Thymus (tissue), 11 donors: ENCODE measurements around the gene PLCXD1. TPM values are rescaled to one million over a fixed set of nuclear protein-coding genes. Genes with fewer than 3 reads are reported as not detected.
"Not testable (repeated sequence)": the region's sequence is repeated elsewhere in the genome, so short reads cannot be mapped to it uniquely, and the experiment has no call there.

ENCODE experiments used
- DNase-seq, 9 donors: peaks; one replicate each; pipeline ENCODE4 v3.0.0-alpha.2; 2013; ENCODE audit warnings: low spot score in 9 of 9, low read depth in 6 of 9, missing footprints in 1 of 9
- H3K27ac ChIP-seq, 2 donors: one replicate each; pipeline ENCODE4 v1.5.1; 2013; ENCODE audit warnings: control low read depth in 1 of 2, low read depth in 1 of 2, low read length in 1 of 2, mild to moderate bottlenecking in 1 of 2, moderate library complexity in 1 of 2
- H3K27me3 ChIP-seq, 2 donors: one replicate each; pipeline ENCODE4 v1.5.1; 2013; ENCODE audit warnings: low read length in 1 of 2; ENCODE audit not compliant: control insufficient read depth in 2 of 2, insufficient read depth in 1 of 2
- H3K36me3 ChIP-seq, 2 donors: one replicate each; pipeline ENCODE4 v1.5.1; 2013; ENCODE audit warnings: low read length in 1 of 2, mild to moderate bottlenecking in 1 of 2, moderate library complexity in 1 of 2; ENCODE audit not compliant: control insufficient read depth in 2 of 2, insufficient read depth in 2 of 2
- H3K4me1 ChIP-seq, 2 donors: one replicate each; pipeline ENCODE4 v1.5.1; 2013; ENCODE audit warnings: low read length in 2 of 2; ENCODE audit not compliant: control insufficient read depth in 2 of 2, insufficient read depth in 2 of 2
- H3K4me3 ChIP-seq, 2 donors: one replicate each; pipeline ENCODE4 v1.5.1; 2013; ENCODE audit warnings: low read length in 2 of 2, control low read depth in 1 of 2, mild to moderate bottlenecking in 1 of 2
- H3K9me3 ChIP-seq, 2 donors: one replicate each; pipeline ENCODE4 v1.5.1; 2013; ENCODE audit warnings: low read length in 1 of 2, mild to moderate bottlenecking in 1 of 2; ENCODE audit not compliant: control insufficient read depth in 2 of 2, insufficient read depth in 1 of 2
- WGBS: extraction: QIAGEN DNeasy Blood & Tissue Kit; methylation state at CpG from one replicate; pipeline ENCODE4 v1.1.7; 2013; 5-methylcytosine and 5-hydroxymethylcytosine counted together
- polyA plus RNA-seq: library from polyadenylated mRNA; stranded (reverse); fragments of 200-250 nt; gene quantifications from one replicate; pipeline ENCODE4 v1.2.3, GENCODE V29; 2013
- total RNA-seq: library from RNA; stranded (reverse); fragments of 120-200 nt; gene quantifications from one replicate; pipeline ENCODE4 v1.2.4, GENCODE V29; 2013
- donor health status: healthy.

Gene PLCXD1
- total and polyA plus RNA-seq, 2 donors: 11.7 to 15.4 TPM

DNA sequence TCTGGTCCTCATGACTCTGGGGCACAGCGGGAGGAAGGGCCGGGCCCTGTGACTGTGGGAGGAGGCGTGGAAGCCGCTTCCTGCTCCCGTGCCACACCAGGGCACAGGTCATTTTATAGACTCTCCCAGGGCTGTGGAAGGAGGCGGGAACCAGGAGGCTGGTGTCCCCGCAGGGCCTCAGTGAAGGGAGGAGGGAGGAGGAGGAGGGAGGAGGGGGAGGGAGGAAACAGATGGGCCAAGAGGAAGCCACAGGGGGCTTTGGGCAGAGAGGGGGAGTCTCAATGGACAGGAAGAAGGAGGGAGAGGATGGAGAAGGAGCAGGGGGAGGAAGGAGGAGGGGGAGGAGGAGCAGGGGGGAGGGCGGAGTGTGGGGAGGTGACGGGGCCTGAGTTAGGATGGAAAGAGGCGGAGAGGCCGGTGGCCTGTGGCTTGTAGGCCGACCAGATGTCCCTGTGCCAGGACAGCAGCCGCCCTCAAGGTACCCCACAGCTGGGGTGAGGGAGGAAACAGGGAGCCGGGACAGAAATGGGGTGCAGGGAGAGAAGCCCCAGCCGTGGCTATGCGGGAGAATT lies 6.2 kb upstream of the PLCXD1 start:
- Histone ChIP-seq H3K27ac (no peak overlapping the region), H3K4me1 (peaks cover 7 to 20% of the 10 kb centered on the region in 2 donors), H3K9me3 (no peaks in the 10 kb centered on the region), H3K36me3 (no peaks in the 10 kb centered on the region), H3K27me3 (peaks cover 18 to 24% of the 10 kb centered on the region in 2 donors), H3K4me3 (no peak overlapping the region)
- DNase-seq: no peak
- 16% methylated on average over 16 of the region's 16 CpGs for WGBS

DNA sequence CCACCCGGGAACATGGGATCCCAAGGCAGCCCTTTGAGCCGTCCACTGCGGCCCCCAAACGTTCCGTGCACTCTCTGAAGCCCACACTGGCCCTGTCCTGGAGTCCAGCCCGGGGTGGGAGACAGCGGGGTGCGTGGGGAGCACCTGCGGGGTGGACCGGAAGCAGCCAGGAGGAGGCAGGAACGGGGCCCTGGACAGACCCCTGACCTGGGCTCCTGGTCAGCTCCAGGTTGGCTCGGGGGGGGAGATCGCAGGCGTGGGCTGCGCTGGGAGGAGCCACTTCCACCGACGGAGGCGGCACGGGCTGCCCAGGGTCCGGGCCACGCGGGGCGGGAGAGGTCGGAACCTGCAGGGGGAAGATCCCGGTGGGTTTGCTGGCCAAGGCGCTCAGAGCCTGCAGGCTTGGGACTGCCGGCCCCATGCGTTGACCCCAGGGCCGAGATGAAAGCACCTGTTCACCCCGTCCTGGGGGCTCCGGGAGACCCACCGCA lies 5.7 kb upstream of the PLCXD1 start:
- Histone ChIP-seq H3K27me3 (peaks cover 18 to 24% of the 10 kb centered on the region in 2 donors), H3K9me3 (no peaks in the 10 kb centered on the region), H3K36me3 (no peaks in the 10 kb centered on the region), H3K4me1 (peaks cover 7 to 20% of the 10 kb centered on the region in 2 donors), H3K4me3 (peak overlapping the region; percentile 44 to 46), H3K27ac (peak overlapping the region in 1 of 2 donors; percentile 31)
- 10% methylated on average over 32 of the region's 32 CpGs for WGBS
- no peak for DNase-seq

- H3K27ac ChIP-seq: no peak overlapping the region
- H3K9me3 ChIP-seq: no peaks in the 10 kb centered on the region
- H3K4me1 ChIP-seq: peaks cover 7 to 20% of the 10 kb centered on the region in 2 donors
- no peaks in the 10 kb centered on the region for H3K36me3 ChIP-seq
- peak overlapping the region; percentile 44 to 46 for H3K4me3 ChIP-seq
- peaks cover 18 to 24% of the 10 kb centered on the region in 2 donors for H3K27me3 ChIP-seq
- under 1% methylated on average over 36 of the region's 36 CpGs for WGBS
- DNase-seq: peak in 1 of 9 donors; percentile 19
These were observed 5.1 kb upstream of the PLCXD1 start for GRCh38 chrX:275967-276580.

DNA sequence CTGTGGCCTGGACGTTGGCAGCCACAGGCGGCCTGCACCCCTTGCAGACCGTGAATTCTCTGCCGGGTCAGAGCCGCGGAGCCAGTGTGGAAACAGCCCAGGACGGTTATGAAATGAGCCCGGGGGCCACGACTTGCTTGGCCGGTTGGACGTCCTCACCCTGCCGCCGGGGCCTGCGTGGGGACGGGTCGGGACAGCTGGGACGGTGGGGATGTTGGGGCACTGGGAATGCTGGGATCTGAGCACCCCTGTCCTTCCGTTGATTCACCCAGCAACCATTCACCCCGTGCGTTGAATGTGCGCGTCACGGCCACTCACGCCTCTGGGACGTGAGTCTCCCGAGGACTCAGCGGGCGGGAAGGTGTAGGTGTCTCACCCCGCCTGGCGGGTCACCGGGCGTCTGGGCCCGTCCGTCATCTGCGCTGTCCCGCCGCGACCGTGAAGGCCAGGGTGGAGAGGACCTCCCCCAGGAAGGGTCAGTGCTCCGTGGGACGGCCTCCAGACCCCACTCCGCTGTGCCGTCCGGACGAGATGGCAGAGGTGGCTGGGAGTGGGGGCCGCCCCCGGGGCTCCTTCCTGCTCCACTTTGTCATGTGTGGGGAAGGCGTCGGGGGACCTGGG lies 4.5 kb upstream of the PLCXD1 start:
- DNase-seq: no peak
- Histone ChIP-seq H3K4me1 (peaks cover 7 to 23% of the 10 kb centered on the region in 2 donors), H3K36me3 (no peaks in the 10 kb centered on the region), H3K27ac (no peak overlapping the region), H3K4me3 (peak overlapping the region; percentile 44 to 46), H3K9me3 (no peaks in the 10 kb centered on the region), H3K27me3 (peaks cover 18 to 24% of the 10 kb centered on the region in 2 donors)
- 3% methylated on average over 49 of the region's 49 CpGs for WGBS

- Histone ChIP-seq H3K27me3 (peaks cover 18 to 21% of the 10 kb centered on the region in 2 donors), H3K4me1 (peaks cover 7 to 28% of the 10 kb centered on the region in 2 donors), H3K27ac (peak overlapping the region; percentile 11 to 18), H3K4me3 (peak overlapping the region in 1 of 2 donors; percentile 18)
- H3K36me3 ChIP-seq, H3K9me3 ChIP-seq: not testable (repeated sequence)
- peak in 1 of 9 donors; percentile 34 for DNase-seq
- WGBS: 54% methylated on average over 42 of the region's 45 CpGs
These were observed 1.2 kb upstream of the PLCXD1 start for GRCh38 chrX:279757-280604.

DNA sequence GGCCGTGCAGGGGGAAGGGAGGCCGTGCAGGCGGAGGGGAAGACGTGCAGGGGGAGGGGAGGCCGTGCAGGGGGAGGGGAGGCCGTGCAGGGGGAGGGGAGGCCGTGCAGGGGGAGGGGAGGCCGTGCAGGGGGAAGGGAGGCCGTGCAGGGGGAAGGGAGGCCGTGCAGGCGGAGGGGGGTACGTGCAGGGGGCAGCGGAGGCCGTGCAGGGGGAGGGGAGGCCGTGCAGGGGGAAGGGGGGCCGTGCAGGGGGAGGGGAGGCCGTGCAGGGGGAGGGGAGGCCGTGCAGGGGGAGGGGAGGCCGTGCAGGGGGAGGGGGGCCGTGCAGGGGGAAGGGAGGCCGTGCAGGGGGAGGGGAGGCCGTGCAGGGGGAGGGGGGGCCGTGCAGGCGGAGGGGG lies 459 bp upstream of the PLCXD1 start:
- H3K9me3 ChIP-seq, H3K27ac ChIP-seq, DNase-seq: not testable (repeated sequence)
- H3K36me3 ChIP-seq: peaks cover 4 to 15% of the 10 kb centered on the region in 2 donors
- H3K4me1 ChIP-seq: peaks cover 2 to 23% of the 10 kb centered on the region in 2 donors
- H3K4me3 ChIP-seq: peak overlapping the region in 1 of 2 donors; percentile 25
- peaks cover 13 to 14% of the 10 kb centered on the region in 2 donors for H3K27me3 ChIP-seq
- 0% methylated on average over 12 of the region's 24 CpGs for WGBS

DNA sequence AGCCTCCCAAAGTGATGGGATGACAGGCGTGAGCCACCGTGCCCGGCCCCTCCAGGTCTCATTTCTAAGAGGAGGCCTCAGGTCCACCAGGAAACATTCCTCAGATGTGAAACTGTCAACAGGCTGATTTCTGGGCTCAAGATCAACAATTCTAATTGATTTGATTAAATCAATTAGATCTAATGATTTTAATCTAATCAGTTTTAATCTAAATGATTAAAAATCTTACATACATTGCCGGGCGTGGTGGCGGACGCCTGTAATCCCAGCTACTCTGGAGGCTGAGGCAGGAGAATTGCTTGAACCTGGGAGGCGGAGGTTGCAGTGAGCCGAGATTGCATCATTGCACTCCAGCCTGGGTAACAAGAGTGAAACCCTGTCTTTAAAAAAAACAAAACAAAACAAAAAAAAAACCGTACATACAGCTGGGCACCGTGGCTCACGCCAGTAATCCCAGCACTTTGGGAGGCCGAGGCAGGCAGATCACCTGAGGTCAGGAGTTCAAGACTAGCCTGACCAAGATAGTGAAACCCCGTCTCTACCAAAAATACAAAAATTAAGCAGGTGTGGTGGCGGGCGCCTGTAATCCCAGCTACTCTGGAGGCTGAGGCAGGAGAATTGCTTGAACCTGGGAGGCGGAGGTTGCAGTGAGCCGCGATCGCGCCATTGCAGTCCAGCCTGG lies 960 bp downstream of the PLCXD1 start:
- peak overlapping the region in 1 of 2 donors; percentile 88 for H3K27ac ChIP-seq
- peaks cover 2 to 13% of the 10 kb centered on the region in 2 donors for H3K4me1 ChIP-seq
- H3K36me3 ChIP-seq: peaks cover 4 to 25% of the 10 kb centered on the region in 2 donors
- not testable (repeated sequence) for DNase-seq, H3K4me3 ChIP-seq, H3K9me3 ChIP-seq, H3K27me3 ChIP-seq
- 91% methylated on average over 21 of the region's 21 CpGs for WGBS

DNA sequence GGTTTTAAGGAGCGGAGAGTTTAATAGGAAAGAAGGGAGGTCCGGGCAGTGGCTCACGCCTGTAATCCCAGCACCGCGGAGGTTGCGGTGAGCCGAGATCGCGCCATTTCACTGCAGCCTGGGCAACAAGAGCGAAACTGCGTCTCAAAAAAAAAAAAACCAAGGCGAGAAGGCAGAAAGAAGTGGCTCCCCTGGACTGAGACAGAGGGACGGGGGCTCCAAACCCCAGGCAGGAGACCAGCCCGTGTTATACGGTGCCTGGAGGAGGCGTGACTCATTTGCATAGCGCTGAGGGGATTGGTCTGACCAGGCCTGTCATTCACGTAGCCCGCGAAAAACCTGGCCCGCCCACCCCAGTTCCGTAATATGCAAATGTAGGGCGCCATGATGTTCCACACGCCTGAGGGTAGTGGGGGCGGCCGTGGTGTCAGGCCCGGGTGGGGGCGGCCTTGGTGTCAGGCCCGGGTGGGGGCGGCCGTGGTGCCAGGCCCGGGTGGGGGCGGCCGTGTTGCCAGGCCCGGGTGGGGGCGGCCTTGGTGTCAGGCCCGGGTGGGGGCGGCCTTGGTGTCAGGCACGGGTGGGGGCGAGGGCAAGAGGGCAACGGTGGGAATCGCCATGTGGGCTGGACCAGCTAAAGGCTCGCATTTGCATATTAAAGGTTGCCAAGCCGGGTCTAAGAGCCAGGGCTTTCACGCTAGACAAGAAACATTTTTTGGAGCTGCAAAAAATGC lies 2.1 kb downstream of the PLCXD1 start:
- Histone ChIP-seq H3K27me3 (no peaks in the 10 kb centered on the region), H3K4me3 (peak overlapping the region; percentile 56 to 65), H3K27ac (peak overlapping the region; percentile 74 to 76), H3K9me3 (no peaks in the 10 kb centered on the region), H3K4me1 (peaks cover 2 to 13% of the 10 kb centered on the region in 2 donors), H3K36me3 (peaks cover 5 to 26% of the 10 kb centered on the region in 2 donors)
- under 1% methylated on average over 45 of the region's 45 CpGs for WGBS
- peak; percentile 75 to 94 (median 87) for DNase-seq
